ENCODE measurements around the gene ZBTB43. TPM values are rescaled to one million over a fixed set of nuclear protein-coding genes. Genes with fewer than 3 reads are reported as not detected.
"Not testable (repeated sequence)": the region's sequence is repeated elsewhere in the genome, so short reads cannot be mapped to it uniquely, and the experiment has no call there.

Gene ZBTB43
- total RNA-seq, 1 donor from 2014 or later, result 20.3 TPM

GRCh38 chr9:126806336-126806735 is 1.5 kb downstream of the ZBTB43 start:
- Mint-ChIP-seq H3K27ac (ENCODE audit: unreplicated experiment) (peak overlapping the region; percentile 92), H3K4me3 (ENCODE audit: unreplicated experiment) (peak overlapping the region; percentile 97), H3K4me1 (ENCODE audit: unreplicated experiment) (peaks cover 37% of the 10 kb centered on the region), H3K27me3 (ENCODE audit: unreplicated experiment) (no peaks in the 10 kb centered on the region), H3K36me3 (ENCODE audit: unreplicated experiment) (peaks cover 2% of the 10 kb centered on the region), H3K9me3 (ENCODE audit: unreplicated experiment) (no peaks in the 10 kb centered on the region)
- DNase-seq (ENCODE audit: extremely low spot score, unreplicated experiment), result no peak
- TF ChIP-seq CTCF (IDR thresholded peaks at IDR 0.05), result no peak

- peaks cover 3% of the 10 kb centered on the region for H3K9me3 Mint-ChIP-seq (ENCODE audit: unreplicated experiment)
- H3K4me1 Mint-ChIP-seq (ENCODE audit: unreplicated experiment), result peaks cover 32% of the 10 kb centered on the region
- no peaks in the 10 kb centered on the region for H3K27me3 Mint-ChIP-seq (ENCODE audit: unreplicated experiment)
- no peak for TF ChIP-seq CTCF (IDR thresholded peaks at IDR 0.05)
- H3K36me3 Mint-ChIP-seq (ENCODE audit: unreplicated experiment), result peaks cover 20% of the 10 kb centered on the region
- H3K27ac Mint-ChIP-seq (ENCODE audit: unreplicated experiment), result no peak overlapping the region
- no peak for DNase-seq (ENCODE audit: extremely low spot score, unreplicated experiment)
- no peak overlapping the region for H3K4me3 Mint-ChIP-seq (ENCODE audit: unreplicated experiment)
These were observed 4.2 kb downstream of the ZBTB43 start for GRCh38 chr9:126809068-126809467.

- Mint-ChIP-seq H3K36me3 (ENCODE audit: unreplicated experiment) (peaks cover 24% of the 10 kb centered on the region), H3K4me1 (ENCODE audit: unreplicated experiment) (peaks cover 26% of the 10 kb centered on the region)
- H3K27ac Mint-ChIP-seq (ENCODE audit: unreplicated experiment); H3K9me3 Mint-ChIP-seq (ENCODE audit: unreplicated experiment); H3K27me3 Mint-ChIP-seq (ENCODE audit: unreplicated experiment); DNase-seq (ENCODE audit: extremely low spot score, unreplicated experiment); H3K4me3 Mint-ChIP-seq (ENCODE audit: unreplicated experiment): not testable (repeated sequence)
These were observed 5.4 kb downstream of the ZBTB43 start for GRCh38 chr9:126810221-126810620.

- DNase-seq (ENCODE audit: extremely low spot score, unreplicated experiment), result peak; percentile 46
- Mint-ChIP-seq H3K27me3 (ENCODE audit: unreplicated experiment) (no peaks in the 10 kb centered on the region), H3K36me3 (ENCODE audit: unreplicated experiment) (peaks cover 46% of the 10 kb centered on the region), H3K4me3 (ENCODE audit: unreplicated experiment) (no peak overlapping the region), H3K4me1 (ENCODE audit: unreplicated experiment) (peaks cover 6% of the 10 kb centered on the region), H3K27ac (ENCODE audit: unreplicated experiment) (no peak overlapping the region), H3K9me3 (ENCODE audit: unreplicated experiment) (peaks cover 7% of the 10 kb centered on the region)
- no peak for TF ChIP-seq CTCF (IDR thresholded peaks at IDR 0.05)
These were observed 8.2 kb downstream of the ZBTB43 start for GRCh38 chr9:126813072-126813471.

GRCh38 chr9:126814091-126814490 is 9.3 kb downstream of the ZBTB43 start:
- no peak for TF ChIP-seq CTCF (IDR thresholded peaks at IDR 0.05)
- H3K9me3 Mint-ChIP-seq (ENCODE audit: unreplicated experiment), result peaks cover 16% of the 10 kb centered on the region

GRCh38 chr9:126817615-126818014 is 12.8 kb downstream of the ZBTB43 start:
- not testable (repeated sequence) for H3K27me3 Mint-ChIP-seq (ENCODE audit: unreplicated experiment); H3K4me3 Mint-ChIP-seq (ENCODE audit: unreplicated experiment); H3K4me1 Mint-ChIP-seq (ENCODE audit: unreplicated experiment); DNase-seq (ENCODE audit: extremely low spot score, unreplicated experiment); H3K27ac Mint-ChIP-seq (ENCODE audit: unreplicated experiment)
- Mint-ChIP-seq H3K36me3 (ENCODE audit: unreplicated experiment) (peaks cover 69% of the 10 kb centered on the region), H3K9me3 (ENCODE audit: unreplicated experiment) (peaks cover 26% of the 10 kb centered on the region)

More at GRCh38 chr9:126814091-126814490, 9.3 kb downstream of the ZBTB43 start:
- no peak for DNase-seq (ENCODE audit: extremely low spot score, unreplicated experiment)
- peaks cover 56% of the 10 kb centered on the region for H3K36me3 Mint-ChIP-seq (ENCODE audit: unreplicated experiment)
- no peak overlapping the region for H3K27ac Mint-ChIP-seq (ENCODE audit: unreplicated experiment)
- H3K4me3 Mint-ChIP-seq (ENCODE audit: unreplicated experiment), result no peak overlapping the region
- H3K4me1 Mint-ChIP-seq (ENCODE audit: unreplicated experiment), result peaks cover 6% of the 10 kb centered on the region
- no peaks in the 10 kb centered on the region for H3K27me3 Mint-ChIP-seq (ENCODE audit: unreplicated experiment)
